Heart left ventricle (tissue), 16 donors: ENCODE results near the gene C17orf107. TPM values are rescaled to one million over a fixed set of nuclear protein-coding genes. Genes with fewer than 3 reads are reported as not detected.
"Not testable (repeated sequence)": the region's sequence is repeated elsewhere in the genome, so short reads cannot be mapped to it uniquely, and the experiment has no call there.

Experiments used
- ATAC-seq, 4 donors: fragments of 200-7000 bp; cut with Tn5 transposase; one replicate each; pipeline ENCODE4 v1.9.1; 2020 to 2022; ENCODE audit warnings: moderate library complexity in 4 of 4, mild to moderate bottlenecking in 3 of 4, moderate number of reproducible peaks in 1 of 4
- DNase-seq, 5 donors: peaks; one replicate each; pipeline ENCODE4 v3.0.0-alpha.2; 2020
- H3K27ac ChIP-seq, 12 donors: fragments of 200-600 bp; sonication (generic) in 4 of 12; one replicate each; pipeline versions ENCODE4 v1.5.0 to v1.8.0; 2016 to 2022; ENCODE audit warnings: mild to moderate bottlenecking in 2 of 12
- H3K27me3 ChIP-seq, 9 donors: fragments of 200-600 bp; sonication (generic) in 2 of 9; one replicate each; pipeline versions ENCODE4 v1.5.1 to v1.8.0; 2016 to 2022; ENCODE audit warnings: mild to moderate bottlenecking in 3 of 9
- H3K36me3 ChIP-seq, 9 donors: fragments of 200-600 bp; sonication (generic) in 2 of 9; one replicate each; pipeline versions ENCODE4 v1.5.0 to v1.8.0; 2018 to 2022; ENCODE audit warnings: mild to moderate bottlenecking in 2 of 9
- H3K4me1 ChIP-seq, 12 donors: fragments of 200-600 bp; sonication (generic) in 4 of 12; one replicate each; pipeline versions ENCODE4 v1.5.0 to v1.8.0; 2016 to 2022; ENCODE audit warnings: mild to moderate bottlenecking in 3 of 12
- H3K4me3 ChIP-seq, 12 donors: fragments of 200-600 bp; sonication (generic) in 4 of 12; one replicate each; pipeline versions ENCODE4 v1.5.0 to v1.8.0; 2017 to 2022; ENCODE audit warnings: mild to moderate bottlenecking in 9 of 12, moderate library complexity in 4 of 12
- H3K9me3 ChIP-seq, 12 donors: fragments of 200-600 bp; sonication (generic) in 4 of 12; one replicate each; pipeline versions ENCODE4 v1.5.0 to v1.8.0; 2016 to 2022; ENCODE audit warnings: mild to moderate bottlenecking in 1 of 12
- POLR2A ChIP-seq, 2 donors: fragments of 450-650 bp; IDR thresholded peaks; one replicate each; pipeline ENCODE4 v1.6.1; 2017; ENCODE audit warnings: antibody characterized with exemption in 2 of 2, mild to moderate bottlenecking in 2 of 2, moderate library complexity in 2 of 2
- WGBS, 4 donors: extraction: QIAGEN DNeasy Blood & Tissue Kit in 2 of 4; methylation state at CpG; one replicate each; pipeline versions ENCODE4 v1.1.5 to v1.1.7; 2013 to 2018; 5-methylcytosine and 5-hydroxymethylcytosine counted together
- intact Hi-C, 10 donors: fragments of 100-400 bp; cut with DNase I; formaldehyde crosslinking; loops; one replicate each; pipeline versions ENCODE4 v1.11.1 to v1.14.2; 2022
- polyA plus RNA-seq, 2 donors: library from polyadenylated mRNA; stranded (reverse); fragments of 200-250 nt; gene quantifications; one replicate each; pipeline ENCODE4 v1.2.3, GENCODE V29; 2013
- total RNA-seq, 9 donors: library from RNA; depleted of rRNA in 2 of 9; stranded (reverse); fragments of >200 nt in 2 of 9; fragmentation: NEBNext Ultra II Directional in 3 of 9; extraction: Animal tissue kit (Norgen Biotek cat#: 25700) in 3 of 9; gene quantifications; one replicate each; pipeline versions ENCODE4 v1.1.0 to v1.2.4, GENCODE V29; 2016 to 2023
- TF ChIP-seq, protein P1 (sequence below), 12 donors: fragments of 200-600 bp; sonication (generic) in 4 of 12; IDR thresholded peaks; one replicate each; pipeline versions ENCODE4 v1.5.0 to v1.8.0; 2018 to 2022; ENCODE audit warnings: antibody characterized with exemption in 12 of 12, mild to moderate bottlenecking in 5 of 12
- donor health status: ischemic (EF 13 %, LVEDD 7.1; RV severe dilation, severe dysfunction).
- donor health status: healthy with polysubstance abuse.
- donor health status: DM: no; HTN: yes; CAD: no.
- donor health status: DM: no; HTN: no; CAD: no.
- donor health status: ischemic (EF 25% LVEDD 6.9; RV normal size, moderate dysfunction).
- donor health status: ischemic (EF 25% LVEDD 5.7; RV mildly dilated, moderate dysfunction).
- donor health status: healthy.
- donor health status: DM: yes; HTN: yes; CAD: no.
- donor health status: ischemic (EF 35%, LVEDD 5.7; RV mildly dilated, moderate dysfunction).
- donor health status: nonischemic (EF 11% LVEDD 7.7; RV severe dilation, severe dysfunction).
- donor health status: DM: yes; HTN: yes; CAD: no.
- donor health status: PGD.
- donor health status: ischemic (EF 29% LVEDD 5.4; RV normal size, mild dysfunction).
- donor health status: nonischemic (EF 23%, LVEDD 6.1; RV moderate dilation, normal function).

Gene C17orf107
- total and polyA plus RNA-seq, 11 donors: 0.07 to 1.3 (median 0.46) TPM

GRCh38 chr17:4901648-4902344, 2.5 kb downstream of the C17orf107 start:
- WGBS, 4 donors: 37 to 57% (median 49%) methylated on average over 34 to 48 of the region's 48 CpGs
- Histone ChIP-seq H3K27me3 (peaks cover 0 to 32% (median 11%) of the 10 kb centered on the region in 9 donors), H3K4me1 (peaks cover 0 to 42% (median 21%) of the 10 kb centered on the region in 12 donors), H3K27ac (peak overlapping the region in 7 of 12 donors; percentile 33 to 78 (median 63)), H3K36me3 (peaks cover 0 to 8% (median 5%) of the 10 kb centered on the region in 9 donors), H3K4me3 (peak overlapping the region in 8 of 12 donors; percentile 28 to 66 (median 60)), H3K9me3 (no peaks in the 10 kb centered on the region)
- TF ChIP-seq POLR2A (IDR thresholded peaks at IDR 0.05): no peak
- TF ChIP-seq, protein P1, sequence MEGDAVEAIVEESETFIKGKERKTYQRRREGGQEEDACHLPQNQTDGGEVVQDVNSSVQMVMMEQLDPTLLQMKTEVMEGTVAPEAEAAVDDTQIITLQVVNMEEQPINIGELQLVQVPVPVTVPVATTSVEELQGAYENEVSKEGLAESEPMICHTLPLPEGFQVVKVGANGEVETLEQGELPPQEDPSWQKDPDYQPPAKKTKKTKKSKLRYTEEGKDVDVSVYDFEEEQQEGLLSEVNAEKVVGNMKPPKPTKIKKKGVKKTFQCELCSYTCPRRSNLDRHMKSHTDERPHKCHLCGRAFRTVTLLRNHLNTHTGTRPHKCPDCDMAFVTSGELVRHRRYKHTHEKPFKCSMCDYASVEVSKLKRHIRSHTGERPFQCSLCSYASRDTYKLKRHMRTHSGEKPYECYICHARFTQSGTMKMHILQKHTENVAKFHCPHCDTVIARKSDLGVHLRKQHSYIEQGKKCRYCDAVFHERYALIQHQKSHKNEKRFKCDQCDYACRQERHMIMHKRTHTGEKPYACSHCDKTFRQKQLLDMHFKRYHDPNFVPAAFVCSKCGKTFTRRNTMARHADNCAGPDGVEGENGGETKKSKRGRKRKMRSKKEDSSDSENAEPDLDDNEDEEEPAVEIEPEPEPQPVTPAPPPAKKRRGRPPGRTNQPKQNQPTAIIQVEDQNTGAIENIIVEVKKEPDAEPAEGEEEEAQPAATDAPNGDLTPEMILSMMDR (IDR thresholded peaks at IDR 0.05): no peak
- DNase-seq (peak in 4 of 5 donors; percentile 58 to 88 (median 66)), ATAC-seq (peak; percentile 9 to 75 (median 30))
- intact Hi-C loops: loop anchor here in 2 of 10 donors (10.0 kb wide), 1 partner anchor 163 kb away; no protein-coding TSS in a partner anchor

DNA sequence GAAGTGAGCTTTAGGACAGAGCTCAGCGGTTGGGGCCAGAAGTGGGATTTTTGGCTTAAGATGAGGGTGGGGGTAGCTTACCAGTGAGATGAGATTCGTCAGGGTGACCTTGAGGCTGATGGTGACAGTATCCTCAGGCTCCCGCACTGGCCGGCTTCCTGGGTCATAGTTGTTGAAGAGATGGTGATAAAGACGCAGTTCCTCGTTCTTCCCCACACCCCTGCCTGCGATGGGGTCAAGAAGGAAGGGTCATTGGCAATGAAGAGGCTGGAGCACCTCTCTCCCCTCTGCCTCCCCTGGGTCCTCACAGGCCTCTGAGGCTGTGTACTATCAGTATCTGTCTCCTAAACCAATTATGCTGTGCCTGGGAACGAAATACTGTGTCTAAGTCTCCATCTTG, 3.2 kb downstream of the C17orf107 start:
- ATAC-seq (no peak), DNase-seq (no peak)
- intact Hi-C loops: loop anchor here in 2 of 10 donors (10.0 kb wide), 1 partner anchor 162 kb away; no protein-coding TSS in a partner anchor
- Histone ChIP-seq H3K4me1 (peaks cover 0 to 42% (median 21%) of the 10 kb centered on the region in 12 donors), H3K27me3 (peaks cover 0 to 32% (median 11%) of the 10 kb centered on the region in 9 donors), H3K36me3 (peaks cover 0 to under 1% (median 0%) of the 10 kb centered on the region in 9 donors), H3K27ac (peak overlapping the region in 5 of 12 donors; percentile 62 to 77 (median 63)), H3K9me3 (no peaks in the 10 kb centered on the region), H3K4me3 (no peak overlapping the region)
- TF ChIP-seq POLR2A (IDR thresholded peaks at IDR 0.05): no peak
- TF ChIP-seq, protein P1 (IDR thresholded peaks at IDR 0.05): no peak
- WGBS, 4 donors: 53 to 70% (median 62%) methylated on average over 8 of the region's 8 CpGs

GRCh38 chr17:4903051-4903818, 3.9 kb downstream of the C17orf107 start, which contains the start of gene CHRNE:
TSS of gene CHRNE (minus strand) at chr17:4903098. CDS start at chr17:4903063, 35 bp downstream.
- Histone ChIP-seq H3K27ac (peak within 1 kb of the TSS in 7 of 12 donors; percentile 33 to 77 (median 63)), H3K36me3 (no peaks in the 10 kb centered on the region), H3K4me3 (peak within 1 kb of the TSS in 7 of 12 donors; percentile 6 to 57 (median 26)), H3K4me1 (peaks cover 0 to 42% (median 24%) of the 10 kb centered on the region in 12 donors), H3K27me3 (peaks cover 0 to 32% (median 11%) of the 10 kb centered on the region in 9 donors), H3K9me3 (no peaks in the 10 kb centered on the region)
- TF ChIP-seq, protein P1 (IDR thresholded peaks at IDR 0.05): peak; percentile 68 to 85 (median 74)
- no peak for TF ChIP-seq POLR2A (IDR thresholded peaks at IDR 0.05)
- ATAC-seq (peak in 2 of 4 donors; percentile 35 to 46), DNase-seq (peak in 4 of 5 donors; percentile 72 to 76 (median 74))
- 14 to 23% (median 18%) methylated on average over 9 to 10 of the region's 10 CpGs for WGBS, 4 donors
- intact Hi-C loops: loop anchor here in 2 of 10 donors (10.0 kb wide), 1 partner anchor 162 kb away; no protein-coding TSS in a partner anchor

DNA sequence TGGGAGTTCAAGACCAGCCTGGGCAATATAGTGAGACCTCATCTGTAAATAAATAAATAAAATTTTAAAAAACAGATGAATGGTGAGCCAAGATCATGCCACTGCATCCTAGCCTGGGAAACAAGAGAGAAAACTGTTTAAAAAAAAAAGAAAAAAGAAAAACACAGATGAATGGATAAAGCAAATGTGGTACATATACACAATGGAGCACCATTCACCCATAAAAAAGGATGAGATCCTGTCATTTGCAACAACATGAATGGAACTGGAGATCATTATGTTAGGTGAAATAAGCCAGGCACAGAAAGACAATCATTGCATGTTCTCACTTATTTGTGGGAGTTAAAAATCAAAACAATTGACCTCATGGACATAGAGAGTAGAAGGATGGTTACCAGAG, 7.3 kb downstream of the C17orf107 start:
- intact Hi-C loops: loop anchor here in 8 of 10 donors (5.0 to 10.0 kb wide), 5 partner anchors 36 to 158 kb away; partner anchors contain the start of genes CAMTA2 (in 3 of the 8), RNF167 (in 1 of the 8), SLC25A11 (in 1 of the 8) and SPAG7 (in 1 of the 8)
- peaks cover 0 to 28% (median 17%) of the 10 kb centered on the region in 12 donors for H3K4me1 ChIP-seq
- not testable (repeated sequence) for DNase-seq, H3K27me3 ChIP-seq, ATAC-seq, H3K4me3 ChIP-seq, H3K9me3 ChIP-seq, H3K27ac ChIP-seq, H3K36me3 ChIP-seq
